ENCODE results near the gene TNFRSF8.
A peak's percentile ranks its signal among the peaks of the same experiment; 100 is the strongest.

The TNFRSF8 gene

DNA sequence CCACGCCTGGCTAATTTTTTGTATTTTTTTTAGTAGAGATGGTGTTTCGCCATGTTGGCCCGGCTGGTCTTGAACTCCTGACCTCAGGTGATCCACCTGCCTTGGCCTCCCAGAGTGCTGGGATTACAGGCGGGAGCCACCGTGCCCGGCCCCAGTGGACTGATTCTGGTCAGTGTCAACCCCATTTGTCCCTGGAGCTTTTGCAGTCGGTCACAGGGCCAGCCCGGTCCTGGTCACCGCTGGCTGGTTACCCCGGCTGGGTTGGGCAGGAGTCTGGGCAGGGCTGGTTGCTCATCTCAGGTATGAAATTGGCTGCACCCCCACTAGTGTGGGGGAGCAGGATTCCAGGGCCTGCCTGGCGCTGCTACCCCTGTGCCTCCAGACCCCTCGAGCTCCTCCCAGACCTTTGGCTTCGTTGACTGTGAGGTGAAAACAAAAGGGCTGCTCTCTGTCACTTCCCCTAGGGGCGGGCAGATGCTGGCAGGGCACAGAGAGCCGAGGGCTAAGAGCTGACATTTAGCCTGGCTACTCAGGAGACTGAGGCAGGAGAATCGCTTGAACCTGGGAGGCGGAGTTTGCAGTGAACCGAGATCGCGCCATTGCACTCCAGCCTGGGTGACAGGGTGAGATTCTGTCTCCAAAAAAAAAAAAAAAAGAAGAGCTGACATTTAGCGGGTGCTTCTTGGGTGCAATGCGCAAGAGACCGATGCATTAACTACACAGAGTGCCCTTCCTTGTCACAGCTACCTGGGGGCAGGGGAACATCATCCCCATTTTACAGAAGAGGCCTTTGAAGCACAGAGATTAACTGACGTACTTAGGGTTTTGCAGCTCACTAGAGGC lies 114.3 kb downstream of the TNFRSF8 start:
- no peak for DNase-seq

DNA sequence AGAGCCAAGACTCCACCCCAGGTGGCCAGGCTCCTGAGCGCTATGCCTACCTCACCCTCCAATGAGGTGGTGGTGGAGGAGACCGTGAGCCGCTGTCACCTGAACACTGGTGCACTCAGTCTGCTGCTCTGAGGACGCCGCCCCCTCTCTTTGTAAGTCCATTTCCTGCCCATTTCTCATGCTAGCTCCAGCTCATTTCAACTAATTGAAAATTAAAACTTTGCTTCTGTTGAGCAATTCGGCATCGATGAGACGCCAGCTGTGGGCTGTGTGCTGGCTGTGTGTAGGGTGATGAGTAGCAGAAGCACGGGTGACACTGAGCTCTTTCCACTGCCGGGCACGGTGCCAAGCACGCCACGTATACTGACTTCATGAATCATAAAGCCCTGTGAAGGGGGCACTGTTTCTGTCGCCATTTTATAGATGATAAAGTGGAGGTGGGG lies 114.9 kb downstream of the TNFRSF8 start:
- peak; percentile 45 for DNase-seq

DNA sequence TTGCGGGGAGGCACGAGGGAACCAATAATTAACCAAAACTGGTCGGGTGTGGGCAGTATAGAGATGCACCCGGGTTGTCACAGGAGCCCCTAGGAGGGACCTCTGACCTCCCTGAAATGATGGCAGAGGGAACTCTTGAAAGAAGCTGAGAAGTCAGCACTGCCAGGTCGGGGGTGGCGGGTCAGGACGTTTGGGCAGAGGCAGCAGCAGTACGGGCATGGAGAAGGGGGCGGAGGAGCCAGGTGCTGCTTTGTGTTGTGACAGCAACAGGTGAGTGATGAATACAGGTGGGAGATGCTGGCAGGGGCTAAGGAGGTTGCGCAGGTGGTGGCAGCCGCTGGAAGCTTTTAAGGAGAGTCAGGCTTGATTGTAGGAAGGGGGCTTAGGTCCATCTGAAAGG lies 115.4 kb downstream of the TNFRSF8 start:
- DNase-seq = no peak

DNA sequence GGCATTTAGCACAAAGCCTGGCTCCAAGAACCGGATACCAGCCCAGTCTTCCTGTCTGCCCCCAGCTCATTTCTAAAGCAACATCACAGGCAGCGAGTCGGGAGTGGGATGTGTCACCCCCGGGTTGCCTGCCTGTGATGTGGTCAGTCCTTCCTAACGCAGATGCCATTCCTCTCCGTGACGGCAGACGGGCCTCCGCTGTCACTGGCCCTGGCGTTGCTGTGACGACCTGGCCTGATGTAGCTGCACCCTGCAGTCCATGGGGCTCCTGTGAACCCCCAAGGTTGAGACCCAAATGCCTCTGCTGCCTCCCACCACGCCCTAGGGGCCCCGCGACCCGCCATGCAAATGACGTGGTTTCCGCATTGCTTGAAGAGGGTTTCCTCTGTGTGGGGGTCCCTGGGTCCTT lies 116.0 kb downstream of the TNFRSF8 start:
- DNase-seq = no peak

DNA sequence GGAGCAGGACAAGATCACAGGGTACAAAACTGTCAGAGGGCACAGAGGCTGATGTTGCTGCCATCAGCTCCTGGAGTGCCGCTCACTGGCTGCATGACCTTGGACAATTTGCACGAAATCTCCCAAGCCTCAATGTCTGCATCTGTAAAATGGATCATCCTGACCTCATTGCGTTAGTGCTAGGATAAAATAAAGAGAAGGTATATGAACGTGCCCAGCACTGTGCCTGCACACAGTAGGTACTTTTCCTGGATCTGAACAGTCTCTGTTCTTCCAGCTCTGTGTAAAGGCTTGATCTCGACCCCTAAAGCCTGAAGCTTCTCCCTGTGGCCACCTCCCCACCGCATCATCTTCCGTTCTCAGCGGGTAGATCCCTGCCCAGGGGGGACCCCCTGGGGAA lies 116.6 kb downstream of the TNFRSF8 start:
- DNase-seq = no peak

DNA sequence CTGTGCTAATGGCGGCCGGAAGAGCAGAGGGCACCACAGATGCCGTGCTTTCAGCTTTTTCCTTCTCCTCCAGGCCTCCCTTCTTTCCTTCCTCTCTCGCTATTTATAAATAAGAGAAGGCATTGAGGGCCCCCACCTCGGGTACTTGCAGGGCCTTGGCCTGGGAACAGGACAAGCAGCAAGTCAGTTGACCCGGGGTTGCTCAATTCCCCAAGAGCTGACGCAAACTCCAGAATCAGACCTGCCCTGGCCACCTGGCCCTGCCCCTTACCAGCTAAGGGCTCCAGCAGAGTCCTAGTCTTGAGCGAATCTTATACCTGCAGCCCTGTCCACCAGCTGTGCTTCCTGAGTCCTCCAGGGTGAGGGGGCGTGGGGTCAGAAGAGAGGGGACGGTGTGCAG lies 117.2 kb downstream of the TNFRSF8 start:
- DNase-seq = no peak

DNA sequence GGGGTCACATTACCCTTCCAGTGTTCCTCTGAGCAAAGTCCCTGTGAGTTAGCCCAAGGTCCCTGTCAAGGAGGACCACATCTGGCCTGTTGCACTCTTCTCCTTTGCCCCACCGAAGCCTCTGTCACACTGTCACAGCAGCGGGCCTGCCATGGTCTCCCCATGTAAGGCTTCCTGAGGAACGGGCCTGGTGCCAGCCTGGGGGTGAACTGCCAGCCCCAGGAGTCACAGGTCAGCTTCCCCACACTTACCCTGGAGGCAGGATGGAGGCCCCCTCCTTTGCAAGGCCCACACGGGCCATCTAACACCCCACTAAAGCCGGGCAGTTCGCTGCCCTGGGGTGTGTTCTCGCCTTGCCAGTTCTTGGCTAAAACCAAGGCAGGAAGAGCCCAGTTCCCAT lies 117.8 kb downstream of the TNFRSF8 start:
- no peak for DNase-seq

DNA sequence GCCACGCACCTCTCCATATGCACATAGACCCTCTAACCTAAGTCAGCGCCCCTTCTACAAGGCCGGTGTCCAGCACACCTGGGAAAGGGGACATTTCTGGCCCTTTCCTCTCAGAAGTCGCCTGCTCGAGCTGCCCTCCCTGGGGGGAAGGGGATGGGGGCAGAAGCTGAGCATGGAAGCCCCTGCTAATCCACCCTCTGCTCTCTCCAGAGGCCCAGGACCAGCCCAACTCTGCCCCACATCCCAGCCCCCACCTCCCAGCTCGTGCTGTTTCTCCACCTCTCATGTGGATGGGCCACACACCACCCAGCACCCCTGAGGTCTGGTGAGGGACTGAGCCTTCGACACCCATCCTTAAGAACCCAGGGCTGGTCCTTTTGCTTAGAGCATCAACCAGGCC lies 118.5 kb downstream of the TNFRSF8 start:
- DNase-seq = no peak

DNA sequence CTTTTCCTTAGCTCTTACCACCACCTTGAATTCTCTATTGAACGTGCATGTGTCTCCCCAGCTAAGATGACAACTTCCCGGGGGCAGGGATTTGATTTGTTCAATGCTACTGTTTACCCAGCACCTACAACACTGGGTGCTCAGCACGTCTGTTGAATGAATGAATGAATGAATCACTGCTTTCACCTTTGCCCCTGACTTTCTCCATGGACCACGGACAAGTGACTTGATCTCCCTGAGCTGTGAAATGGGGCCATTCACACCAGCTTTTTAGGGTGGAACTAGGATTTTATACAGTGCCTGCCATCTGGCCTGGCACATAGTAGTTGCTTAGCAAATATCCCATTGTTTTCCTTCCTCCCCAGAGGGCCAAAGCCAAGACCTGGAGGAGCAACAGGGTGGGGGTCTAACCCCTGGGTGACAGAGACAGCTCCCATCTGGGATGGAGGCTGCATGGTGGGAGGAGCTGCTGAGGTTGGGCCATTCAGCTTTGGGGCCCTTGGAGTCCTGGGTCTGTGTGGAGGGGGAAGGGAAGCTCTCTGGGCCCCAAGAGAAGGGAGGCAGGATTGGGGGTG lies 119.4 kb downstream of the TNFRSF8 start:
- DNase-seq = no peak

DNA sequence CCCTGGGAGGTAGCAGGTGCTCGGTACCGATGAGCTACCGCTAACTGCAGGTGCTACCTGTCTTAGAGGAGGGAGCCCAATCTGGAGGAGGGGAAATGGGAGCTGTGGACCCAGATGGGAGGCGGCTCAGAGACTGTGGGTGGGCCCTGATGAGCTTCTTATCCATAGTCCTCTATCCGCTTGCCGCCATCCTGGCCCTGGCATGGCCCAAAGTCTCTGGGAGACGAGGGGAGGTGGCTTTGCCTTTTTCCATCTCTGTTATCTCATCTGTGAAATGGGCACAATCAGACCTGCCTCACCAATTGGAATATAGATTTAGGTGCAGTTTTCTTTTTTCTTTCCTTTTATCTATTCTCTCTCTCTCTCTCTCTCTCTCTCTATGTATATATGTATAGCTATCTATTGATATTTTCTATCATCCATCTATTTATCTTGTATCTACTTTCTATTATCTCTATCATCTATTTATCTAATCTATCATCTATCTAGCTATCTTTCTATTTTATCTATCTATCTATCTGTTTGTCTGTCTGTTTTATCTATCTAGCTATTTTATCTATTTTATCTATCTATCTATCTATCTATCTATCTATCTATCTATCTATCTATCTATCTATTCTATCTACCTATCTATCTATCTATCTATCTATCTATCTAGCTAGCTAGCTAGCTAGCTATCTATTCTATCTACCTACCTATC lies 120.1 kb downstream of the TNFRSF8 start:
- DNase-seq = no peak

DNA sequence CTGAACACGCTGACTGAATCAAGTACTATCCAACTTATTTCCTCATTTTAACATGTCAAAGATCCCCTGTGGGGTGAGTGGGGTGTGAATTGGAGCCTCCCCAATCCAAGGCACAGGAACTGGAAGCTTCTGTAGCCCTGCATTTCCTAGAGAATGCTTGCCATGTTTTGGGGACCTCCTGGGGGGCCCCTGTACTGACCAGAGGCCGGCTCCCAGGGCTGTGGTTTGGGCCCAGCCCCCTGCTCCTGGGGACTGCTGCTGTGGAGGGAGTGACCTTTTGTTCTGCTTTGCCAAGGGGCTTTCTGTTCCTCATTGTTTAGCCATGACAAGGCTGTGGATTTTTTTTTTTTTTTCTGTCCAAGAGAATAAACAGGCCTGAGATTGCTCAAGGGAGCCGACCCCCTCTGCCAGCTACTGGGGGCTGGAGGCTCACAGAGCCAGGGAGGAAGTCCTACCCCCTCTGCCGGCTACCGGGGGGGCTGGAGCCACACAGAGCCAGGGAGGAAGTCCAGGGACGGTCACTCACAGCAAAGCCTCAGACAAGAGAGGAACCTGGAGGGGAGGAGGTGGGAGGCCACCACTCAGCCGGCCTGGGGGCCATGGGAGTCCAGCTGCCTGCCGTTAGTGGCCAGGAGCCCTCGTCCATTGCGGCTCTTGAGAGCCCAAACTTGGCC lies 121.0 kb downstream of the TNFRSF8 start:
- no peak for DNase-seq

DNA sequence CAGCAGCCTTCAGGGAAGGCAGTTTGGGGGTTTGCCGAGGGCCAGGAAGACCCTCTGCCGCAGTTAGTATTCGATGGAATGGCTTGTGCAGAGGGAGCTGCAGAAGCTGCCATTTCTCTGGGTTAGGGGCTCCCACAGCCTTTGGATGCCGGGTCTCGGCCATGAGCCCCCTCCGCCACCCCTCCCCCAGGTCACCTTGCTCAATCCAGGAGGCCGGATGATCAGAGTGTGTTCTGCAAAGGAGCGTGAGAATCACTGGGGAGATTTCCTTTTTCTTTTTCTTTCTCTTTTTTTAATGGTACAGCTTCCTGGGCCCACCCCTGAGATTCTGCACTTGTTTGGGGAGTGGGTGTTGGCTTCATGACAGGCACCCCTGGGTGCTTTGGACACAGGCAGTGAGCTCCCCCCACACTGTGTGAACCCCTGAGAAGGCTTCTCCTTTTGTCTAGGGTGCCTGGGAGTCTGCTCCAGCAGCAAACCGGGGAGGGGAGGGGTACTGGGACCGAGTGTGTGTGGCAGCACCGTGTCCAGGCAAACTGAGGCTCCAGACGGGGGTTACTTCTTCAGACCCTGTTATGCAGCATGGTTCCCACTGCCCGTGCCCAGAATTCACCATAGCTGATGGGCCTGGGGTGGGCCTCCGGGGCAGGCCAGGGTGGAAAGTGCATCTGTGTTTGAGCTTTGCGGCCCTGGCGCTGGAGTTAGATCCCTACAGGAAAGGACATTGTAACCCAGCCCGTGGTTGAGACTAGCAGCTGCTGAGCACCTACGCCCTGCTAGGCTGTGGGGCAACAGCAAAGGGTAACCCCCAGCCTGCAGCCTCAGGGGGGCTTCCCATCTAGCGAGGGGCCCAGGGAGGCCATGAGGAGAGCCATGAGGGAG lies 122.2 kb downstream of the TNFRSF8 start:
- DNase-seq = no peak

DNA sequence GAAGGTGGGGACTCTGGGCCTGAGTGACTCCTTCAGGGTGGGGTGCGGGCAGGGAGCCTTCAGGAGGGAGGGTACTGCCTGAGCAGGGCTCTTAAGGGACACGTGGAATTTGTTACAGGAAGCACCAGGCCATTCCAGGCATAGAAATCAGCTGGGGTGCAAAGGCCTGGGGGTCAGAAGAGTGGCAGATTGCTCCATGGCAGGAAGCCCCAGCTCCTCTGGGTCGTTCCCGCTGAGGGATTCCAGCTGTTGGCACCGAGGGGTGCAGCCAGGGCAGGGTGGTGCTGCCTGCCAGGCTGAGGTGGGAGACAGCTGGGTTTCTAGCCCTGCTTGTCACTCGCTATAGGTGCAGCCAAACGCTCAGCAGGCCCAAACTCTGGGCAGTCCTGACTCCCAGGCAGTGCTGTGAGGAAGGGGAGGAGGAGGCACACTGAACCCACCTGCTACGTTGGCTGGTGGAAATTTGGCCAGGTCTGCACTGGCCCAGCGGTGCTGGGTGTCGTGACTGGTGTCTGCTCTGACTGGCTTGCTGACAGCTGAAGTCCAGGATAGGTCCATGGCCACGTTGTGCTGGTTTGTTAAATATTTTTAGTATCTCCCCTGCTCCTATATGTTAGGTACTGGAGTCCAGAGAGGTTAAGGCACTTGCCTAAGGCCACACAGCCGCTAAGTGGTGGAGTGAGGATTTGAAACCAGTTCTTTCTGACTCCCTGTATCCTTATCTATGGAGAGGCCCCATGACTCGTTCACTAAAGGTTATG lies 123.0 kb downstream of the TNFRSF8 start:
- DNase-seq = no peak

DNA sequence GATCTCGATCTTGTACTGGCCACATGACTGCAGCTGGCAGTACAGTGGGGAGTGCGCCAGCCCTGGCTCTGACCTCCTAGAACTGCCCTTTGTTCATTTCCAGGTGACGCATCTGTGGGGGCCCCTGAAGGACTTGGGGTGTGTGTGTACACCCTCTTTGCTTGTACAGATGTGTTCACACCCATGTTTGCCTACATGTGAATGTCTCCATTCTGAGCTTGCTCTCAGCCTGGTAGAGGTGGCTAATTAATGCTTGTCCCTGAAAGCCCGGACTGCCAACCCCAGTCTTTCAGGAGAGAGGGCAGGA lies 123.5 kb downstream of the TNFRSF8 start:
- no peak for DNase-seq

DNA sequence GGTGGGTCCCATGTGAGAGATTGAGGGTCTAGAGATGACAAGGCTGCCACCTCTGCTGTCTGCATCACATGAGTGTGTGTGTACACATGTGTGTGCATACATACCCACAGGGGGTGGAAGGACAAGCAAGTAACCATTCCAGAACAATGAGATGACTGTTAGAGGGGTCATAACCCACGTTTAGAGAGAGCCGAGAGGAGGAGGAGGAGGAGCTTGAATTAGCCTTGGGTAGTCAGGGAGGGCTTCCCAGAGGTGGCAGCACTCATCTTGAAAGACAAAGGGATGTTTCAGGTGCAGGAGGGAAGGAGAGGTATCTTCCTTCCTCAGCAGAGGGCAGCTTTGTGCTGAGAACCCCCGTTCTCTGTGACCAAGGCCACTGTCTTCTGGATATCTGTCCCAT lies 125.0 kb downstream of the TNFRSF8 start:
- no peak for DNase-seq

DNA sequence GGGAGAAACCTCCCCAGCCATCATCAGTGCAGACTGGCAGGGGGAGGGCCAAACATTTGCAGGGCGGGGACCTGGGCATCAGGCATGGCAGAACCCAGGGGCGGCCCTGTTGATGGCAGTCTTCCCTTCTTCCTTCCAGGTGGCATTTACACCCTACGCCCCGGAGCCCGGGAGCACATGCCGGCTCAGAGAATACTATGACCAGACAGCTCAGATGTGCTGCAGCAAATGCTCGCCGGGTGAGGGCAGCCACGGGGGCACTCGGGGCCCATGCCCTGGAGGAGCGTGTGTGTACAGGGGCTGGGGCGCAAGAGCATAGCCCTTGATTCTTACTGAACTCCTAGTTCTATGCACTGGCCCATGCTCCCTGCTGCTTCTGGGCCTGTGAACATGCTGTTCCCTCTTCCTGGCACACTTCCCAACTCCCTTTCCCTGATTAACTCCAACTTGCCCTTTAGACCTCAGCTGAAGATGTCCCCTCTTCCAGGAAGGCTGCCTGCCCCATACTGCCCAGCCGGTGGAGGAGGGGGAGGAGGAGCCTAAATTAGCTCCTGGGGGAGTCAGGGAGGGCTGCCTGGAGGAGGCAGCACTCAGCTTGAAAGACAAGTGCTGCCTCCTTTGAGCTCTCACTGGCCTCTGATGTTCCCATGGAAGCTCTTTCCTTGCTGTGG lies 125.7 kb downstream of the TNFRSF8 start:
- DNase-seq = no peak

DNA sequence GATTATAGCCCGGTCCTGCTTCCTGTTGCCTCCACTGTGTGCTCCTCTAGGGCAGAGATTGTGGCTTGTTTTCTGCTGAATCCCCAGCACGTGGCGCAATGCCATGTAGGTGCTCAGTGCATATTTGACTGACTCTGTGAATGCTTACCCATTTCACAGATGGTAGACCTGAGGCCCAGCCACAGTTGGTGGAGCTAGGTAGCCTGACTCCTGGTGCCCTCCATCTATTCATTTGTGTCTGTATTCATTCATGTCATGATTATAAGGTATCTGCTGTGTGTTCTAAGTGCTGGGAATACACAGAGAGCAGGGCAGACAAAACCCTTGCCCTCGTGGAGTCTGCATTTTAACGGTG lies 126.2 kb downstream of the TNFRSF8 start:
- DNase-seq = no peak

DNA sequence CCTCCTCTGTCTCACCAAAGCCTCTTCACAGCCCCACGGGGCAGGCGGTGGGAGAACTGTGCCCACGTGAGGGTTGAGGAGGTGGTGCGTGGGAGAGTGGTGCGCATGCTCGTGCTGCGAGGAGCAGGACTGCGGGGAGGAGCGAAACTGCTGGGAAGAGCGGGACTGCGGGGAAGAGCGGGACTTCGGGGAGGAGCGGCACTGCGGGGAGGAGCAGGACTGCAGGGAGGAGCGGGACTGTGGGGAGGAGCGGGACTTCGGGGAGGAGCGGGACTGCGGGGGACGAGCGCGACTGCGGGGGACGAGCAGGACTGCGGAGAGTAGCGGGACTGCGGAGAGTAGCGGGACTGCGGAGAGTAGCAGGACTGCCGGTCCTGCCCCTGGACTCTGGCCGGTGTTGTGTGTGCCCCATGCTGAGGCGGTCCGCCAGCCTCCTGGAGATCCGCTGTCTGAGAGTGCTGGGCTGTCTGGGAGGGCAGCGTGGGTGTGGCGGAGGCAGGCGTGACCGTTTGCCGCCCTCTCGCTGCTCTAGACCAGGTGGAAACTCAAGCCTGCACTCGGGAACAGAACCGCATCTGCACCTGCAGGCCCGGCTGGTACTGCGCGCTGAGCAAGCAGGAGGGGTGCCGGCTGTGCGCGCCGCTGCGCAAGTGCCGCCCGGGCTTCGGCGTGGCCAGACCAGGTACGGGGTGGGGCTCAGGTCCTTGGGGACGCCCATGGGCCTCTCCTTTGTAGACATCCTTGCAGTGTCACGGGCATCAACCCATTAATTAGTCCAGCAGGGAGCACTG lies 128.3 kb downstream of the TNFRSF8 start:
- no peak for DNase-seq

Data from NCI-H2029 treated with DMSO at 0.1 percent for 48 hours (cell line).